Suprapubic skin (tissue), 3 donors: ENCODE measurements around the gene NT5M.

Experiments
- POLR2A ChIP-seq, 2 donors: fragments of 450-650 bp; IDR thresholded peaks; one replicate each; pipeline ENCODE4 v1.6.1; 2017; ENCODE audit warnings: antibody characterized with exemption in 2 of 2, mild to moderate bottlenecking in 2 of 2, moderate library complexity in 2 of 2
- TF ChIP-seq, protein P1 (sequence below), 2 donors: fragments of 200-600 bp in 1 of 2; fragments of 450-650 bp in 1 of 2; sonication (generic) in 1 of 2; IDR thresholded peaks; one replicate each; pipeline ENCODE4 v1.5.1; 2016 to 2019; ENCODE audit warnings: antibody characterized with exemption in 2 of 2, mild to moderate bottlenecking in 1 of 2, moderate library complexity in 1 of 2

DNA sequence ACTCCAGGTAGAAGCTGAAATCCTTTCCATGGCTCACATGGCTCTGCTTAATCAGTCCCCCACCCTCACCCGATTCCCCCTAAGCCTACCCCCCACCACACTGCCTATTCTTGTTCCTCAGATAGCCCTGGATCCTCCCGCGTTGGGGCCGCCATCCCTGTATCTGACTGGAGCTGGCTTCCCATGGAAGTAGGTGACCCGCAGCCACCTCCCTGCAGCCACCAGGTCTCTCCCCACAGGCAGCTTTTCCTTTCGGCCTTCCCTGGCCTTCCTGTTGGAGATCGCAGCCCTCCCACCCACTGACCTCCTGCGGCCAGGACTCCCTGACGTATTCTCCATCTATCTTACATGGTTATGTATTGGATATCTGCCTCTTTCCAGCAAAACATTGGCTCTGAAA lies 91.3 kb downstream of the NT5M start:
- TF ChIP-seq, protein P1, sequence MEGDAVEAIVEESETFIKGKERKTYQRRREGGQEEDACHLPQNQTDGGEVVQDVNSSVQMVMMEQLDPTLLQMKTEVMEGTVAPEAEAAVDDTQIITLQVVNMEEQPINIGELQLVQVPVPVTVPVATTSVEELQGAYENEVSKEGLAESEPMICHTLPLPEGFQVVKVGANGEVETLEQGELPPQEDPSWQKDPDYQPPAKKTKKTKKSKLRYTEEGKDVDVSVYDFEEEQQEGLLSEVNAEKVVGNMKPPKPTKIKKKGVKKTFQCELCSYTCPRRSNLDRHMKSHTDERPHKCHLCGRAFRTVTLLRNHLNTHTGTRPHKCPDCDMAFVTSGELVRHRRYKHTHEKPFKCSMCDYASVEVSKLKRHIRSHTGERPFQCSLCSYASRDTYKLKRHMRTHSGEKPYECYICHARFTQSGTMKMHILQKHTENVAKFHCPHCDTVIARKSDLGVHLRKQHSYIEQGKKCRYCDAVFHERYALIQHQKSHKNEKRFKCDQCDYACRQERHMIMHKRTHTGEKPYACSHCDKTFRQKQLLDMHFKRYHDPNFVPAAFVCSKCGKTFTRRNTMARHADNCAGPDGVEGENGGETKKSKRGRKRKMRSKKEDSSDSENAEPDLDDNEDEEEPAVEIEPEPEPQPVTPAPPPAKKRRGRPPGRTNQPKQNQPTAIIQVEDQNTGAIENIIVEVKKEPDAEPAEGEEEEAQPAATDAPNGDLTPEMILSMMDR (IDR thresholded peaks at IDR 0.05): no peak
- no peak for TF ChIP-seq POLR2A (IDR thresholded peaks at IDR 0.05)
